Motor neuron (in vitro differentiated cells): ENCODE results near the gene DOK5. TPM values are rescaled to one million over a fixed set of nuclear protein-coding genes. Genes with fewer than 3 reads are reported as not detected.

Source experiments
- ATAC-seq, 8 experiments: fragments of 200-7000 bp; cut with Tn5 transposase; replicated peaks in 6 of 8; 2 replicates each; pipeline ENCODE4 v1.8.0; 2021; ENCODE audit warnings: mild to moderate bottlenecking in 8 of 8, moderate library complexity in 8 of 8
- H3K27ac ChIP-seq, 2 donors: fragments of 250-450 bp; sonication (Bioruptor Pico); 2 replicates each; pipeline ENCODE4 v1.9.0; 2021; ENCODE audit warnings: antibody characterized with exemption in 2 of 2, mild to moderate bottlenecking in 2 of 2, moderate library complexity in 1 of 2
- H3K4me1 ChIP-seq, 2 donors: fragments of 250-450 bp; sonication (Bioruptor Pico); replicated peaks in 1 of 2; 2 replicates each; pipeline ENCODE4 v1.6.1; 2021; ENCODE audit warnings: antibody characterized with exemption in 2 of 2, mild to moderate bottlenecking in 2 of 2, moderate library complexity in 1 of 2
- H3K4me3 ChIP-seq, 5 donors: fragments of 250-450 bp; sonication (Bioruptor Pico); 2 replicates each; pipeline ENCODE4 v1.9.0; 2021; ENCODE audit warnings: antibody characterized with exemption in 5 of 5, mild to moderate bottlenecking in 5 of 5, moderate library complexity in 4 of 5
- WGBS, 10 experiments: fragments of 450-650 bp; shearing (Covaris generic); methylation state at CpG; one replicate each; pipeline ENCODE4 v1.0.0; 2022; 5-methylcytosine and 5-hydroxymethylcytosine counted together
- in situ Hi-C, 9 experiments: fragments of 400-800 bp; cut with MboI; loops; one replicate each; pipeline ENCODE4 v1.15.0; 2021; ENCODE audit warnings: low sequenced_read_pairs in 9 of 9, low pct_unique_long_range_greater_than_20kb in 2 of 9; ENCODE audit not compliant: unreplicated experiment in 9 of 9
- total RNA-seq, 8 experiments: library from RNA; unstranded; fragments of 300-600 nt; gene quantifications; 2 replicates each; pipeline versions ENCODE4 v1.2.3 to v1.2.4, GENCODE V29; 2022

The DOK5 gene
- total RNA-seq, 8 experiments from 2014 or later = 0.31 to 92.8 (median 32.9) TPM

DNA sequence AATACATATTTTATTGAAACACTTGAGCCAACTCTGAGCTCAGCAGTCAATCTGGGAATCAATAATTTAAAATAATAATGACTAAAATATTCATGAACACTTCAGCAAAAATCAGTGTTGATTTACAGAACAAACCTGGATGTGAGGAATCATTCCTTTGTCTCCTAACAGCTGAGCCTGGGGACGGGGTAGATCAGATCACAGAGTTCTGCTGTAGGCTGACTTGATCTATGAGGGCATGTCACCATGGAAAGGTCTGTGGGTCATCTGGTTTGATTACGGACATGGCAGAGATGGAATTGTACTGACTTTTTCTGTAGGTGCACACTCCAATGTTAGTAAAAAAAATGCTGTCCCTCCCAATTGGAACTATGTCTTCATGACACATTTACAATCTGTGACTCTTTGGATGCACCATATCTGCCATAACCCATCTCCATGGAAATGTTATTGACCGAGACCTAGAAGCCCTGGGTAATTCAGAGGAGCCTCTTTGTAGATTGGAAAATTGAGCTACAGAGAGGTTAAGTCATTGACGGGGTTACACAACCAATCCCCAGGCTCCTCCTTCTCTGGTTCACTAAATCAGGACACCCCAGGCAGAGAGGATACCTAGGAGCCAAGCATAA lies 114.1 kb downstream of the DOK5 start:
- no peak overlapping the region for H3K27ac ChIP-seq
- in situ Hi-C loops = no loop called here
- WGBS, 10 experiments = 0 to 95% (median 52%) methylated on average over 1 to 4 of the region's 4 CpGs; no CpG with 5 or more reads in 3 of the 10 experiments
- no peak overlapping the region for H3K4me3 ChIP-seq
- peaks cover 14 to 38% of the 10 kb centered on the region in 2 donors for H3K4me1 ChIP-seq
- ATAC-seq = peak in 3 of 8 experiments; percentile 41 to 85 (median 52)

DNA sequence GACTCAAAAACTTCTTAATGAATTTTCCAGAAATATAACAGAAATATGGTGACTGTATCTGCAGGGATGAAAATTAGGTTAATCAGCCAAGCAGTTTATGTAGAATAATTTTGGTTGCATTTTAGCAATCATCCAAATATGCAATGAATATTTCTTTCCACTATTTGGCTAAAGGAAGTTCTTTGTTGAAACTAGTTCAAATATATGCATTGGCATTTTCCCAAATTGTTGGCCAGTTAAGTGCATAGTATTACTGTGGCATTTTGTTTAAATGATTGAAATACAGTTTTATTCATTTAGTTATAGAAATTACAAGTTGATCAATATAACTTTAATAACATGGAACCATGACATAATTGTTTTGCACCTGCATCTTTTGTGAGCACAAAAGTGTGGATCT lies 115.5 kb downstream of the DOK5 start:
- in situ Hi-C loops = no loop called here
- Histone ChIP-seq H3K27ac (no peak overlapping the region), H3K4me3 (no peak overlapping the region), H3K4me1 (peaks cover 14 to 38% of the 10 kb centered on the region in 2 donors)
- peak in 1 of 8 experiments; percentile 58 for ATAC-seq

DNA sequence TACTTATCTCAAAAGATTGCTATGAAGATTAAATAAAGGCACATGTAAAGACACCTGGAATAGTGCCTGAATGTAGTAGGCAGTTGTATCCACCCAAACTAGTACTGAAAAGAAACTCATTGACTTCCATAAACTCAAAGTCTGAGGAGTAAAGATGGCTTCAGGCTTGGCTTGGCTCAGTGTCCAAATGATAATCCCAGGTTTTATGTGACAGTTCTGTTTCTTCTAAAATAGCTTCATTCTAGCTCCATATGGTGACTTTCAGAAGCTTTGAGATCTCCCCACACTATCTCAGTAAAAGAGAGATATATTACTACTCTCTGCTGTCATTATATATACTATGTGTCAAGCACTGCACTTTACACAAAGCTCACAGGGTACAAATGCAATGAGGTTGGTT lies 121.3 kb downstream of the DOK5 start:
- in situ Hi-C loops = no loop called here
- Histone ChIP-seq H3K4me1 (no peaks in the 10 kb centered on the region), H3K4me3 (no peak overlapping the region), H3K27ac (no peak overlapping the region)
- no peak for ATAC-seq

DNA sequence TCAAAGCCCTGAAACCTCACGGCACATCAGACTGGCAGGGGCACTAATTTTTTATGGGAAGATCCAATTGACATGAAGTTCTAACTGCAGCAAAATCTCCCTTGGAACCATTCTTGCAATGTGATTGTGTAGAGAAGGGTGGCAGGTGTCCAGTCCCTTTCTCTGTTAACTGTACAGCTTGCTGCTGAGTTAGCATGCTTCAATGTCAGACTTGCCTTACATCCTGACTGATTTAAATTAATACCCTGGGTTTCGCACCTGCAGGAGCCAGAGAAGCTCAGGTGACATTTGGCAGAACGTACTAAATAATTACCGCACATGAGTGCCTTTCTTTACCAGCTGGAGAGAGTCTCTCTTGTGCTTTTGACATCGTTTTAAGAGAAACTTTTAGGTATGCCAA lies 123.0 kb downstream of the DOK5 start:
- Histone ChIP-seq H3K4me1 (no peaks in the 10 kb centered on the region), H3K27ac (no peak overlapping the region), H3K4me3 (no peak overlapping the region)
- in situ Hi-C loops = no loop called here
- no peak for ATAC-seq
- WGBS, 10 experiments = 42 to 100% (median 93%) methylated on average over 2 to 5 of the region's 5 CpGs

DNA sequence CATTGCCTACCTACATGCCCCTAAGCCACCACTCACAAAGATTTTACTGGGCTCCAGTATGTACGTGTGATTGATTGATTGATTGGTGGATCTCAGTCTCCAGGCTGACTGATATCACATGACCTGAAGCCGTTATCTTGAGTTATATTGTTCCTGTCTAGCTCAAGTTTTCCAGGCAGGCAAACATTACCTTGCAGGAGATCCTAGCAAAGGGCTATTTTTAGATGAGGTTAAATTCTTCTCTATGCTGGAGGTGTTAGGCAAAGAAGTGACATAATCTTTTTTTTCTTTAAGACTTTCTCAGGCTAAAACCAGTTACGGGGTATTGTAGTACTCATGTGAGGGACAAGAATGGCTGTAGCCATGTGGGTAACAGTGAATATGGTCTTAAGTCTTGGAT lies 125.2 kb downstream of the DOK5 start:
- H3K27ac ChIP-seq = no peak overlapping the region
- WGBS, 10 experiments = 0 to 100% (median 83%) methylated on average over 1 to 3 of the region's 3 CpGs; no CpG with 5 or more reads in 2 of the 10 experiments
- H3K4me3 ChIP-seq = no peak overlapping the region
- ATAC-seq = no peak
- in situ Hi-C loops = loop anchor here in 1 of 9 experiments (25.0 kb wide), 1 partner anchor 88 kb away; no protein-coding TSS in a partner anchor
- no peaks in the 10 kb centered on the region for H3K4me1 ChIP-seq

DNA sequence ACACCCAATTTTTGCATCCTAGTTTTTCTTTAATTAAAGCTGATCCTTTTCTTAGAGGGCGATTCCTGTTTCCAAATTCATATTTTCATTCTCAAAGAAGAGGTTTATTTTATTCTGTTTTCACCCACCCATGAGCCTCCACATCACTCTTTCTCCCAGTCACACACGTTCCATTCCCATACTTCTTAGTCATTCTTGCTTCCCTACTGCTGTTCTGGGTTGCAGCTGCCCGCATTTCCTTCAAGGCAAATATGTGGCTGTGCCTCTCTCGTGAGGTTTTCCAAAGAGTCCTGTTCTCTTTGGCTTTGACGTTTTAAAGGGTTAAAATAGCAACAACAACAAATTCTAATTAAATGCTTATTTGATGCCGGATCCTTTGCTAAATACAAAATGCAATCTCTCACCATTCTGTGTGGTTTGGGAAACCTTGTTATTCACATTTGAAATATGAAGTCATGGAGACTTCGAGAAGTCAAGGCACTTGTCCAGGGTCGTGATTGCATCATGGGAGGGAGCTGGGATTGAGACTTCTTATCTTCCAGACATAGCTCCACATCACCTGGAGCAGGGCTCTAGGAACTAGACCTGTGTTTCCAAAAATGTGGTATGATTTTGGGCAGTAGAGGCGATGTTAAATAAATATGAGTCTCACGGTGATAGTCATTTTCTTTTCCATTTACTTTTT lies 126.6 kb downstream of the DOK5 start:
- Histone ChIP-seq H3K27ac (no peak overlapping the region), H3K4me3 (no peak overlapping the region), H3K4me1 (peaks cover 0 to 2% of the 10 kb centered on the region in 2 donors)
- WGBS, 10 experiments = 10 to 84% (median 65%) methylated on average over 2 to 10 of the region's 10 CpGs
- in situ Hi-C loops = loop anchor here in 1 of 9 experiments (25.0 kb wide), 1 partner anchor 90 kb away; no protein-coding TSS in a partner anchor
- no peak for ATAC-seq

DNA sequence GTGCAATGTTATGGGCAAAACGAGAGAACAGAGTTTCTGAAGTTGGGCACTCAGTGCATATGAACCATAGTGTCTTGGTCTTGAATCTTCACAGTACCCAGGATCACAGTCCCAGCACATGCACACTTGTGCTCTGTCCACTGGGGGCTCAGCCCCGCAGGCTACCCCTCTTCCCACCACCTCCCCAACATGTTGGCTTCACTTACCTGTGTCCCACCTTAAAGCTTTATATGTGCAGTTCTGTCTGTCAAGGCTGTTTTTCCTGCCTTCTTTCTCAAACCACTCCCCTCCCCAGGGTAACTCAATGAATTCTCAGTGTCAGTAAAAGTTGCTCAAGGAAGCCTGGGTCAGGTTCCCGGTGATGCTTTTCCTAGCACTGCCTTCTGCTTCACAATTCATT lies 129.9 kb downstream of the DOK5 start:
- peaks cover 0 to 2% of the 10 kb centered on the region in 2 donors for H3K4me1 ChIP-seq
- no peak overlapping the region for H3K4me3 ChIP-seq
- 8 to 100% (median 83%) methylated on average over 1 to 3 of the region's 3 CpGs; no CpG with 5 or more reads in 2 of the 10 experiments for WGBS, 10 experiments
- ATAC-seq = no peak
- in situ Hi-C loops = loop anchor here in 1 of 9 experiments (25.0 kb wide), 1 partner anchor 93 kb away; no protein-coding TSS in a partner anchor
- H3K27ac ChIP-seq = no peak overlapping the region

DNA sequence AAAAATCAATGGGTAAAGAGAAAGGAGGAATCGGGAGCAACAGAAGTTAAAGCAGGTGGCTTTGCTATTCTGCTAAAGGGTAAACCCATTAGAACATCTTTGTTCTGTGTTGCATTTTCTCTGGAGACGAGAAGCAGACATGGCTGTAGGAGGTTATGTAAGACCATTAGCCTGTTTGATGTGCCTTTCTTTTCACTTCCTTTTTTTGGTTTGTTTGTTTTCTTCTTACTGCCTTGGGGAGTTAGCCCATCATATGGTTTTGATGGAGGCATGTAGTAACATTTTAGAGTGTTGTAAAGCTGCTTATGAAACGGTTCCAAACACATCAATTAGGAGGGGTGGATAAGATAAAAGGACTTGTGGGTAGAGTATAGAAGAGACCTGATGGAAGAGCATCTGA lies 131.0 kb downstream of the DOK5 start:
- ATAC-seq = no peak
- Histone ChIP-seq H3K4me3 (no peak overlapping the region), H3K4me1 (peaks cover 0 to 2% of the 10 kb centered on the region in 2 donors), H3K27ac (no peak overlapping the region)
- in situ Hi-C loops = loop anchor here in 1 of 9 experiments (25.0 kb wide), 1 partner anchor 94 kb away; no protein-coding TSS in a partner anchor
- 0 to 100% (median 80%) methylated on average over 1 to 3 of the region's 3 CpGs; no CpG with 5 or more reads in 2 of the 10 experiments for WGBS, 10 experiments

DNA sequence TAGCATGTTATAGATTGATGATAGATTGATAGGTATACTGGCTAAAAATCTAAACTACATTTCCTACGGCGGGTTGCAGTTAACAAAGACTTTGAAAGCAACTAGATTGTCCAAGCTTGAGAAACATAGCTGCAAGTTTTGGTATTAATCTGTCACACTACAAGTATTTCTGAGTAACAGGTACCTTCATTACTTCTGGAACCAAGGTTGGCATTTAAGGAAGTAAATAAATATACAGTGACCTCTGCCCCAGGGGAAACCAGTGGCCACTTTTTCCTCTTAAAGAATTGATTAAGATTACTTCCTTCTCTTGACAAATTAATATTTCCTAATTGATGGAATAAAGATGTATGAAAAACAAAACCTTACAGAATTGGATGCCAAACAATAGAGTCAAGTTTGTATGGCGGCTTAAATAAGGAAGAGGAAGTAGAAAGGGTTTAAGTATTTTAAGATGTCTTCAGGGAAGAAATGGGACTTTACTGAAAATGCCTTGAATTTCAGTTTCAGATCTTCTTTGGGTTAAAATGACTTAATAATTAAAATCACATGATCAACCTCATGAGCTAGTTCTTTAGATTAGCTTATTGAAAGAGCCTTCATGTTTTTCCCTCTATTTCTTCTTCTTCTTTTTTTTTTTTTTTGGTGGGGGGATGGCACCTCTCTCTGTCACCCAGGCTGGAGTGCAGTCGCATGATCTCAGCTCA lies 132.8 kb downstream of the DOK5 start:
- ATAC-seq = no peak
- WGBS, 10 experiments = 53 to 100% (median 95%) methylated on average over 2 to 4 of the region's 4 CpGs
- H3K27ac ChIP-seq = no peak overlapping the region
- peaks cover 0 to 2% of the 10 kb centered on the region in 2 donors for H3K4me1 ChIP-seq
- in situ Hi-C loops = loop anchor here in 1 of 9 experiments (25.0 kb wide), 1 partner anchor 96 kb away; no protein-coding TSS in a partner anchor
- H3K4me3 ChIP-seq = no peak overlapping the region

DNA sequence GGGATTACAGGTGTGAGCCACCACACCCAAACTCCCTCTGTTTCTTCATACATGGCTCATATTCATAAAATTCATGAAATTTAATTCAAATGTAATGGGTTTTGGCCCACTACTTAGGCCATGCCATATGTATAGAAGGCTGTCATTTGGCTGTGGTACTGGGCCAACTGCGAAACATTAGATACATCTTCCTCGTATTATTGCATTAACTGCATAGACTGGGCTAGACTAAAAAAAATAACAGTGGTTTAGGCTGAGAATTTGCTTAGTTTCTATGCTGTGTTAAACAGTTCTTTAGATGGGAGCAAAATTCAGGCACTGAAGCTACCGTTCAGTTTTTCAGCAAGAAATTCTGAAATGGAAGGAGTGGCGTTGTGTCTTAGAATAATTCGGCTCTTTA lies 133.6 kb downstream of the DOK5 start:
- H3K4me1 ChIP-seq = peaks cover 0 to 2% of the 10 kb centered on the region in 2 donors
- in situ Hi-C loops = loop anchor here in 1 of 9 experiments (25.0 kb wide), 1 partner anchor 97 kb away; no protein-coding TSS in a partner anchor
- ATAC-seq = no peak
- 53 to 100% (median 90%) methylated on average over 3 to 5 of the region's 5 CpGs; no CpG with 5 or more reads in 1 of the 10 experiments for WGBS, 10 experiments
- H3K27ac ChIP-seq = no peak overlapping the region
- H3K4me3 ChIP-seq = no peak overlapping the region

DNA sequence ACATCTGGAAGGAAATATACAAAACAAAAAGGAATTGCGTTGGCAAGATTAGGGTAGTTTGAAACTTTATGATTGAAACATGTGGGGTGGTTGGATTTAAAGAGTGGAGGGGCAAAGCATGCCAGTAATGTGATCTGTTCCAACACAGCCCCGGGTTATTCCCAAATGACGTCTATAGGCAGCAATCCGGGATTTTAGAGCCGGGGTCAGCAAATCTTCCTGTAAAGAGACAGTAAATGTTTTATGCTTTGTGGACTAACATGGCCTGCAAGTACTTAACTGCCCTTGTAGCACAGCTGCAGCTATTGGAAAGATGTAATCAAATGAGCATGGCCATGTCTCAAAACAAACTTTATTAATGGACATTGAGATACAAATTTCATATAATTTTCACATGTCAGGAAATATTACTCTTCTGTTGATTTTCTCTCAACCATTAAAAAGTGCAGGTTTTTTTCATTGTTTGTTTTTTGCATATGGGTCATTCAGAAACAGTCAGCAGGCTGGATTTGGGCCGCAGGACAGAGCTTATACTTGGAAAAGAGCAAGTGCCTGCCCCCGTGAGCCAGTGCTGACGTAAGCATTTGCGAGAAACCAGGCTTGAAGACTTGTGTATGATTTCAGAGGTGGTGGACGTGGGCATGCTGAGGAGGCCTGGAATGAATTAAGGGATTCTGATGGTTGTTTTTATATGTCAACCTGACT lies 136.5 kb downstream of the DOK5 start:
- peak in 1 of 8 experiments; percentile 86 for ATAC-seq
- no peak overlapping the region for H3K4me3 ChIP-seq
- H3K27ac ChIP-seq = no peak overlapping the region
- H3K4me1 ChIP-seq = no peaks in the 10 kb centered on the region
- 0 to 100% (median 88%) methylated on average over 1 to 10 of the region's 10 CpGs for WGBS, 10 experiments
- in situ Hi-C loops = loop anchor here in 1 of 9 experiments (25.0 kb wide), 1 partner anchor 100 kb away; no protein-coding TSS in a partner anchor

DNA sequence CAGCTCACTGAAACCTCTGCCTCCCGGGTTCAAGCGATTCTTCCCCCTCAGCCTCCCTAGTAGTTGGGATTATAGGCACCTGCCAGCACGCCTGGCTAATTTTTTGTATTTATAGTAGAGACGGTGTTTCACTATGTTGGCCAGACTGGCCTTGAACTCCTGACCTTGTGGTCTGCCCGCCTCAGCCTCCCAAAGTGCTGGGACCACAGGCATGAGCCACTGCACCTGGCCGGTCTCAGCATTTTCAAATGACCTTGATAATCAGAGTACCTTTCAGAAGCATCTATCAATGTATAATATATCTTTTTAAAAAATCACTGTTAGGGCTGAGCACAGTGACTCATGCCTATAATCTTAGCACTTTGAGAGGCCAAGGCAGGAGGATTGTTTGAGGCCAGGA lies 143.0 kb downstream of the DOK5 start:
- WGBS, 10 experiments = 82 to 100% (median 100%) methylated on average over 1 to 6 of the region's 6 CpGs; no CpG with 5 or more reads in 5 of the 10 experiments
- H3K27ac ChIP-seq = no peak overlapping the region
- ATAC-seq = no peak
- in situ Hi-C loops = loop anchor here in 1 of 9 experiments (25.0 kb wide), 1 partner anchor 106 kb away; no protein-coding TSS in a partner anchor
- H3K4me3 ChIP-seq = no peak overlapping the region
- H3K4me1 ChIP-seq = peaks cover 3 to 4% of the 10 kb centered on the region in 2 donors
